OCI-LY3 (cell line): ENCODE data around the gene ADARB1.

Experiments used
- CTCF ChIP-seq: fragments of 200-600, 300-600 bp; sonication (generic); IDR thresholded peaks from 2 replicates; pipeline ENCODE4 v1.5.1; 2014; ENCODE audit warnings: antibody characterized with exemption, low read length, low read depth
- EZH2phosphoT487 ChIP-seq: fragments of 200-600 bp; shearing (Covaris generic); IDR thresholded peaks from 2 replicates; pipeline ENCODE4 v1.6.1; 2018; ENCODE audit warnings: antibody characterized with exemption, mixed run types, low read depth

- TF ChIP-seq CTCF (no peak), EZH2phosphoT487 (no peak)
Measured at GRCh38 chr21:45069711-45070110, 4.7 kb upstream of the ADARB1 start.
